ENCODE measurements around the gene GJD3.

Gene GJD3

DNA sequence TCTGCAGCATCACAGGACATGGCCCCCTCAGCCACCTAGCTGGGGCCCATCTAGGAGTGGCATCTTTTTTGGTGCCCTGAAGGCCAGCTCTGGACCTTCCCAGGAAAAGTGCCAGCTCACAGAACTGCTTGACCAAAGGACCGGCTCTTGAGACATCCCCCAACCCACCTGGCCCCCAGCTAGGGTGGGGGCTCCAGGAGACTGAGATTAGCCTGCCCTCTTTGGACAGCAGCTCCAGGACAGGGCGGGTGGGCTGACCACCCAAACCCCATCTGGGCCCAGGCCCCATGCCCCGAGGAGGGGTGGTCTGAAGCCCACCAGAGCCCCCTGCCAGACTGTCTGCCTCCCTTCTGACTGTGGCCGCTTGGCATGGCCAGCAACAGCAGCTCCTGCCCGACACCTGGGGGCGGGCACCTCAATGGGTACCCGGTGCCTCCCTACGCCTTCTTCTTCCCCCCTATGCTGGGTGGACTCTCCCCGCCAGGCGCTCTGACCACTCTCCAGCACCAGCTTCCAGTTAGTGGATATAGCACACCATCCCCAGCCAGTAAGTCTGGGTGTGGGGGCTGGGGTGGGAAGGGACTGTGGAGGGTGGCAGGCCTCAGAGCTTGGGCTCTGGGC, 33.6 kb downstream of the GJD3 start:
- no peak for DNase-seq
- Mint-ChIP-seq H3K9me3 (no peaks in the 10 kb centered on the region), H3K4me3 (no peak overlapping the region), H3K27ac (peak overlapping the region; percentile 76), H3K4me1 (peaks cover 75% of the 10 kb centered on the region), H3K36me3 (ENCODE audit: low read depth) (peaks cover 34% of the 10 kb centered on the region), H3K27me3 (ENCODE audit: low read depth, poor library complexity) (no peaks in the 10 kb centered on the region)
- TF ChIP-seq, protein P1, sequence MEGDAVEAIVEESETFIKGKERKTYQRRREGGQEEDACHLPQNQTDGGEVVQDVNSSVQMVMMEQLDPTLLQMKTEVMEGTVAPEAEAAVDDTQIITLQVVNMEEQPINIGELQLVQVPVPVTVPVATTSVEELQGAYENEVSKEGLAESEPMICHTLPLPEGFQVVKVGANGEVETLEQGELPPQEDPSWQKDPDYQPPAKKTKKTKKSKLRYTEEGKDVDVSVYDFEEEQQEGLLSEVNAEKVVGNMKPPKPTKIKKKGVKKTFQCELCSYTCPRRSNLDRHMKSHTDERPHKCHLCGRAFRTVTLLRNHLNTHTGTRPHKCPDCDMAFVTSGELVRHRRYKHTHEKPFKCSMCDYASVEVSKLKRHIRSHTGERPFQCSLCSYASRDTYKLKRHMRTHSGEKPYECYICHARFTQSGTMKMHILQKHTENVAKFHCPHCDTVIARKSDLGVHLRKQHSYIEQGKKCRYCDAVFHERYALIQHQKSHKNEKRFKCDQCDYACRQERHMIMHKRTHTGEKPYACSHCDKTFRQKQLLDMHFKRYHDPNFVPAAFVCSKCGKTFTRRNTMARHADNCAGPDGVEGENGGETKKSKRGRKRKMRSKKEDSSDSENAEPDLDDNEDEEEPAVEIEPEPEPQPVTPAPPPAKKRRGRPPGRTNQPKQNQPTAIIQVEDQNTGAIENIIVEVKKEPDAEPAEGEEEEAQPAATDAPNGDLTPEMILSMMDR (IDR thresholded peaks at IDR 0.05), result no peak

DNA sequence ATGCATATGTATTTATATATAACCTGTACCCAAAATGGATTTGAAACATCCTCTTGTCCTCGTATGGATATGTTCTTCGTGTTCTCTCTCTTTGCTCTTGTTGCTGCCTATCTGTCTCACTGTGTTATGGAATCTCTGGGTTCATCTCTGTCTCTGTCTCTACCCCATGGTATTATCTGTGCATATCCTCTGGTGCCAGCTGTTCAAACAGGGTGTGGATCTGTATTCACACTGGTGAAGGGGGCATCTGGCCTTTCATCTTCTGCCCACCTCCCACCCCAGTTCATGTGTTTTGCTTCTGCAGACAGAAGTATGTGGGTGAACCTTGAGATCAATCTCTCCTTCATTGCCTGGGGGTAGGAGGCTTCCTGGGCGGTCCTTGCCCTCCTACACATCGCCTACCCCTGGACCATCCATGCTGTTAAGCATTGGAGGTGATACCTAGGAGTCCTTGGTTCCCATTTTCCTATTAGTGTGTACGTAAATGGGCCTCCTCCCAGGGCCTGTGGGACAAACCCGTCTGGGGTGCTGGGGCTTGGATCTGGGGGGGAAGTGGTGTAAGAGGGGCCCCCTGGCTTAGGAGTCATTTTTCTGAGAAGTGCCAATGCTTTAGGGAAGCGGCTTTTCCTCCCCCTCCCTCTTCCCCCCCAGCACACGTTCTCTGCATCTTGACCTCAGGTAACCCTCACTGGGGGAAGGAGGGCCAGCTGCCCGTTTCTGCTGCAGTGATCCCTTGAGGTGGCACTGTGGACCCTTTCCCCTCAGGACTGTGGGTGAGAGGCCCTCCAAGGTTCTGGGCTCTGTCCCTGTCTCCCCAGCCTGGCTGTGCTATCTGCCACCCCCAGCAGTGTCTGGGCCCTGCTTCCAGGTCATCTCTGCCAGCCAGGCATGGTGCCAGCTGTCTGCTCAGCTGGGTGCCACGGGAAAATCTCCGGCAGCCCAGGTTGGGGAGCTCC, 34.4 kb downstream of the GJD3 start:
- peaks cover 34% of the 10 kb centered on the region for H3K36me3 Mint-ChIP-seq (ENCODE audit: low read depth)
- H3K27ac Mint-ChIP-seq, result no peak overlapping the region
- no peak for DNase-seq
- H3K27me3 Mint-ChIP-seq (ENCODE audit: low read depth, poor library complexity), result no peaks in the 10 kb centered on the region
- no peak overlapping the region for H3K4me3 Mint-ChIP-seq
- TF ChIP-seq, protein P1 (IDR thresholded peaks at IDR 0.05), result no peak
- H3K9me3 Mint-ChIP-seq, result no peaks in the 10 kb centered on the region
- H3K4me1 Mint-ChIP-seq, result peaks cover 74% of the 10 kb centered on the region

DNA sequence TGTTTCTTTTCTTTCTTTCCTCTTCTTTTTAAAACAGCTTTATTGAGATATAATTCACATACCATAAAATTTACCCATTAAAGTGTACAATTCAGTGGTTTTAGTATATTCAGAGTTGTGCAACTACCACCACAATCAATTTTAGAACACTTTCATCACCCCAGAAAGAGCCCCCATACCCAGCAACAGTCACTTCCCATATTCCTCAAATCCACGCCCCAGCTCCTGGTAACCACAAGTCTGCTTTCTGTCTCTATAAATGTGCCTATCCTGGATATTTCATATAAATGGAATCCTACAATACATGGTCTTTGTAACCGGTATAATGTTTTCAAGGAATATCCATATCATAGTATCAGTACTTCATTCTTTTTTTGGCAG, 36.2 kb downstream of the GJD3 start:
- Mint-ChIP-seq H3K36me3 (ENCODE audit: low read depth) (peaks cover 31% of the 10 kb centered on the region), H3K4me3 (no peak overlapping the region), H3K27me3 (ENCODE audit: low read depth, poor library complexity) (no peaks in the 10 kb centered on the region), H3K4me1 (peaks cover 74% of the 10 kb centered on the region), H3K9me3 (no peaks in the 10 kb centered on the region), H3K27ac (no peak overlapping the region)
- TF ChIP-seq, protein P1 (IDR thresholded peaks at IDR 0.05), result no peak
- DNase-seq, result no peak

DNA sequence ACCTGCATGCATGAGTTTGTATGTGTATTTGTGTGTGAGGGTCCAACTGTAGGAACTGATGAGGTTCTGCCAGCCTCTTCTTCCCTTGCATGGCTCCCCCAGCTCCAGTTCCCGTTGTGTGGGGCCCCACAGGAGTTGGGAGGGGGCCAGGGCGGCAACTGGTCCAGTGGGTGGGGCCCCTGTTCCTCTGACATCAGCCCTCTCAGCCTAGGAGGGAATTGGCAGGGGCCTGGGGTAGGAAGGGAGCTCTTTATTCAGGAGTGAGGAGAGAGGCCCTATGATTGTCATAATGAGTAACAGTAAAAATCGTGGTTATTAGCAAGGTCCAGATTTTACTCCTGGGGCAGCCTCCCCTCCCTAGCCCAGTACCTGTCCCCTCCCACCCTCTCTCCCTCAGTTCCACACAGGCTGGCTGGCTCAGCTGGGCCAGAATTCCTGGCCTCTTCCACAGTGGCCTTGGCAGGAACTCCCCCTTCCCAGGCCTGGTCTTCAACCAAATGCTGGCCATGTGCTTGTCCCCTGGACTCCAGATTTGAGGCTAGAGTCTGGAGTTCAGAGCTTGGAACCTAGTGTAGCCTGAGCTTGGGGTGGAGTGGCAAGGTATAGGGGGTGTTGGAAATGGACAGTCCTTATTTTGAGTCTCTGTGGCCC, 36.7 kb downstream of the GJD3 start:
- TF ChIP-seq, protein P1 (IDR thresholded peaks at IDR 0.05), result no peak
- no peak overlapping the region for H3K4me3 Mint-ChIP-seq

DNA sequence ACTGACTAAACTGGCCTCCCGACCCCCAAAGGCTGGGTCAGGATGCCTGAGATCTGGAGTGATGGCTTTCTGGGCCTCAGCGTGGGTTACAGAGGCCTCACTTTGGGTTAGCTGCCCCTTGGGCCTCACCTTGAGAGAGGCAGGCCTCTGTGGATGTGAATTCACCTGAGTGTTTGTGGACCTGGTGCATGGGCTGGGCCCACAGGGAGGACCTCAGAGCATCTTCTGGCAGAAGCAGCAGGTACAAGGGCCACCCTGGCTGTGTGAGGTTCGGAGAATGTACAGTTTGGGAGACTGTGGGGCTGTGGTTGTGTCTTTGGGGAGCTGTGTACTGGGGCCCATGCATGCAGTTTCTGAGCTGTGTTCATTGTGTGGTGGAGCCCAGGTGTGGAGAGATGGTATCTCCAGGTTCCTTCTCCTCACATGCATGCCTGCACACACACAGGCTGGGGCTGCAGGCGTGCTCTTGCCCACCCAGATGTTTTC, 37.2 kb downstream of the GJD3 start:
- no peak for DNase-seq
- H3K27me3 Mint-ChIP-seq (ENCODE audit: low read depth, poor library complexity), result peaks cover 5% of the 10 kb centered on the region
- H3K4me1 Mint-ChIP-seq, result peaks cover 77% of the 10 kb centered on the region
- no peaks in the 10 kb centered on the region for H3K9me3 Mint-ChIP-seq
- no peak overlapping the region for H3K4me3 Mint-ChIP-seq
- peaks cover 22% of the 10 kb centered on the region for H3K36me3 Mint-ChIP-seq (ENCODE audit: low read depth)
- TF ChIP-seq, protein P1 (IDR thresholded peaks at IDR 0.05), result no peak
- H3K27ac Mint-ChIP-seq, result no peak overlapping the region

More for the DNA sequence above, 36.7 kb downstream of the GJD3 start:
- no peak overlapping the region for H3K27ac Mint-ChIP-seq
- H3K36me3 Mint-ChIP-seq (ENCODE audit: low read depth), result peaks cover 26% of the 10 kb centered on the region
- H3K27me3 Mint-ChIP-seq (ENCODE audit: low read depth, poor library complexity), result peaks cover 4% of the 10 kb centered on the region
- peaks cover 77% of the 10 kb centered on the region for H3K4me1 Mint-ChIP-seq
- H3K9me3 Mint-ChIP-seq, result no peaks in the 10 kb centered on the region
- DNase-seq, result no peak
